HUES48 (cell line): ENCODE measurements around the gene TMEM255B.

Experiments
- H3K27ac ChIP-seq: one replicate; pipeline ENCODE4 v1.7.0; 2013; ENCODE audit warnings: low read depth, low read length, inconsistent platforms
- H3K27me3 ChIP-seq: 2 replicates; pipeline ENCODE4 v1.6.1; 2013; ENCODE audit warnings: mild to moderate bottlenecking, low read length; ENCODE audit not compliant: control insufficient read depth, insufficient read depth
- H3K36me3 ChIP-seq: 2 replicates; pipeline ENCODE4 v1.6.1; 2013; ENCODE audit warnings: low read length; ENCODE audit not compliant: control insufficient read depth, insufficient read depth
- H3K4me1 ChIP-seq: 2 replicates; pipeline ENCODE4 v1.6.1; 2013; ENCODE audit warnings: mild to moderate bottlenecking, low read length; ENCODE audit not compliant: control insufficient read depth, insufficient read depth
- H3K4me3 ChIP-seq: 2 replicates; pipeline ENCODE4 v1.5.1; 2013; ENCODE audit warnings: mild to moderate bottlenecking, low read depth, low read length
- H3K9ac ChIP-seq: 2 replicates; pipeline ENCODE4 v1.6.1; 2013; ENCODE audit warnings: mild to moderate bottlenecking, low read depth, low read length, moderate library complexity
- H3K9me3 ChIP-seq: 2 replicates; pipeline ENCODE4 v1.6.1; 2013; ENCODE audit warnings: low read length; ENCODE audit not compliant: control insufficient read depth, insufficient read depth

Gene TMEM255B

GRCh38 chr13:113729187-113730019, 29.6 kb upstream of the TMEM255B start:
- Histone ChIP-seq H3K4me3 (no peak overlapping the region), H3K4me1 (peaks cover 4% of the 10 kb centered on the region; the same call in 1 of the 2 replicates), H3K27me3 (no peaks in the 10 kb centered on the region), H3K9ac (no peak overlapping the region), H3K9me3 (peaks cover 6% of the 10 kb centered on the region; the same call in 1 of the 2 replicates), H3K27ac (no peak overlapping the region), H3K36me3 (no peaks in the 10 kb centered on the region)

- peaks cover 6% of the 10 kb centered on the region; the same call in 1 of the 2 replicates for H3K9me3 ChIP-seq
- no peaks in the 10 kb centered on the region for H3K36me3 ChIP-seq
- no peaks in the 10 kb centered on the region for H3K27me3 ChIP-seq
- H3K27ac ChIP-seq, result no peak overlapping the region
- H3K4me3 ChIP-seq, result no peak overlapping the region
- no peak overlapping the region for H3K9ac ChIP-seq
- H3K4me1 ChIP-seq, result peaks cover 3% of the 10 kb centered on the region; the same call in 1 of the 2 replicates
Observed at GRCh38 chr13:113730258-113730691, 28.8 kb upstream of the TMEM255B start.

- H3K4me1 ChIP-seq, result peaks cover 3% of the 10 kb centered on the region; the same call in 1 of the 2 replicates
- no peaks in the 10 kb centered on the region for H3K27me3 ChIP-seq
- H3K9ac ChIP-seq, result no peak overlapping the region
- peaks cover 6% of the 10 kb centered on the region; the same call in 1 of the 2 replicates for H3K9me3 ChIP-seq
- no peak overlapping the region for H3K27ac ChIP-seq
- H3K36me3 ChIP-seq, result no peaks in the 10 kb centered on the region
- H3K4me3 ChIP-seq, result no peak overlapping the region
Observed at GRCh38 chr13:113730831-113731191, 28.2 kb upstream of the TMEM255B start.

- peaks cover 2% of the 10 kb centered on the region; the same call in 1 of the 2 replicates for H3K4me1 ChIP-seq
- no peaks in the 10 kb centered on the region for H3K36me3 ChIP-seq
- H3K4me3 ChIP-seq, result no peak overlapping the region
- H3K27ac ChIP-seq, result no peak overlapping the region
- H3K27me3 ChIP-seq, result no peaks in the 10 kb centered on the region
- no peak overlapping the region for H3K9ac ChIP-seq
- peaks cover 6% of the 10 kb centered on the region; the same call in 1 of the 2 replicates for H3K9me3 ChIP-seq
Observed at GRCh38 chr13:113731192-113732175, 27.5 kb upstream of the TMEM255B start.

- H3K4me1 ChIP-seq, result no peaks in the 10 kb centered on the region
- no peak overlapping the region for H3K4me3 ChIP-seq
- H3K9me3 ChIP-seq, result 0 out of 2 replicates have a peak, but pooled peaks cover 6% of the 10 kb centered on the region
- no peak overlapping the region for H3K9ac ChIP-seq
- no peaks in the 10 kb centered on the region for H3K36me3 ChIP-seq
- no peaks in the 10 kb centered on the region for H3K27me3 ChIP-seq
- H3K27ac ChIP-seq, result no peak overlapping the region
Observed at GRCh38 chr13:113732176-113732960, 26.7 kb upstream of the TMEM255B start.

- Histone ChIP-seq H3K27ac (no peak overlapping the region), H3K27me3 (no peaks in the 10 kb centered on the region), H3K36me3 (no peaks in the 10 kb centered on the region), H3K4me1 (no peaks in the 10 kb centered on the region), H3K9me3 (0 out of 2 replicates have a peak, but pooled peaks cover 6% of the 10 kb centered on the region), H3K4me3 (no peak overlapping the region), H3K9ac (no peak overlapping the region)
Observed at GRCh38 chr13:113732961-113733950, 25.8 kb upstream of the TMEM255B start.

- no peaks in the 10 kb centered on the region for H3K36me3 ChIP-seq
- no peaks in the 10 kb centered on the region for H3K4me1 ChIP-seq
- no peak overlapping the region for H3K27ac ChIP-seq
- no peak overlapping the region for H3K9ac ChIP-seq
- 0 out of 2 replicates have a peak, but pooled peaks cover 6% of the 10 kb centered on the region for H3K9me3 ChIP-seq
- H3K27me3 ChIP-seq, result no peaks in the 10 kb centered on the region
- no peak overlapping the region for H3K4me3 ChIP-seq
Observed at GRCh38 chr13:113734099-113734825, 24.8 kb upstream of the TMEM255B start.

GRCh38 chr13:113734826-113735125, 24.2 kb upstream of the TMEM255B start:
- H3K27me3 ChIP-seq, result no peaks in the 10 kb centered on the region
- H3K9me3 ChIP-seq, result 0 out of 2 replicates have a peak, but pooled peaks cover 6% of the 10 kb centered on the region

GRCh38 chr13:113735194-113735593, 23.8 kb upstream of the TMEM255B start:
- H3K27me3 ChIP-seq, result no peaks in the 10 kb centered on the region
- no peaks in the 10 kb centered on the region for H3K36me3 ChIP-seq
- H3K4me3 ChIP-seq, result no peak overlapping the region
- 0 out of 2 replicates have a peak, but pooled peaks cover 6% of the 10 kb centered on the region for H3K9me3 ChIP-seq
- no peak overlapping the region for H3K9ac ChIP-seq
- no peak overlapping the region for H3K27ac ChIP-seq
- no peaks in the 10 kb centered on the region for H3K4me1 ChIP-seq

More at GRCh38 chr13:113734826-113735125, 24.2 kb upstream of the TMEM255B start:
- no peak overlapping the region for H3K9ac ChIP-seq
- no peaks in the 10 kb centered on the region for H3K36me3 ChIP-seq
- H3K4me3 ChIP-seq, result no peak overlapping the region
- no peaks in the 10 kb centered on the region for H3K4me1 ChIP-seq
- no peak overlapping the region for H3K27ac ChIP-seq
